ENCODE measurements around the gene TUT7.
"Not testable (repeated sequence)": the region's sequence is repeated elsewhere in the genome, so short reads cannot be mapped to it uniquely, and the experiment has no call there.

TUT7 gene

GRCh38 chr9:86344818-86345217, 9.4 kb downstream of the TUT7 start:
- no peak for DNase-seq

GRCh38 chr9:86342269-86342668, 11.9 kb downstream of the TUT7 start:
- no peak for DNase-seq

- no peak for DNase-seq
Measured at GRCh38 chr9:86341007-86341491, 13.2 kb downstream of the TUT7 start.

GRCh38 chr9:86340356-86341006, 13.7 kb downstream of the TUT7 start:
- DNase-seq: no peak

- DNase-seq: no peak
Measured at GRCh38 chr9:86337469-86338108, 16.6 kb downstream of the TUT7 start.

- DNase-seq: no peak
Measured at GRCh38 chr9:86336058-86336457, 18.2 kb downstream of the TUT7 start.

- DNase-seq: no peak
Measured at GRCh38 chr9:86333651-86334050, 20.6 kb downstream of the TUT7 start.

- no peak for DNase-seq
Measured at GRCh38 chr9:86330186-86330585, 24.0 kb downstream of the TUT7 start.

- no peak for DNase-seq
Measured at GRCh38 chr9:86329649-86330048, 24.6 kb downstream of the TUT7 start.

- DNase-seq: no peak
Measured at GRCh38 chr9:86328156-86328555, 26.1 kb downstream of the TUT7 start.

- DNase-seq: no peak
Measured at GRCh38 chr9:86326536-86326935, 27.7 kb downstream of the TUT7 start.

- DNase-seq: no peak
Measured at GRCh38 chr9:86324901-86325300, 29.3 kb downstream of the TUT7 start.

GRCh38 chr9:86324308-86324707, 29.9 kb downstream of the TUT7 start:
- DNase-seq: no peak

- DNase-seq: no peak
Measured at GRCh38 chr9:86322973-86323644, 31.1 kb downstream of the TUT7 start.

- no peak for DNase-seq
Measured at GRCh38 chr9:86321373-86321772, 32.8 kb downstream of the TUT7 start.

- DNase-seq: no peak
Measured at GRCh38 chr9:86318187-86318586, 36.0 kb downstream of the TUT7 start.

- DNase-seq: no peak
Measured at GRCh38 chr9:86315078-86315477, 39.1 kb downstream of the TUT7 start.

GRCh38 chr9:86312959-86313358, 41.3 kb downstream of the TUT7 start:
- not testable (repeated sequence) for DNase-seq

GRCh38 chr9:86308687-86309086, 45.5 kb downstream of the TUT7 start:
- DNase-seq: no peak

- no peak for DNase-seq
Measured at GRCh38 chr9:86304236-86304730, 49.9 kb downstream of the TUT7 start.

- no peak for DNase-seq
Measured at GRCh38 chr9:86303316-86303975, 50.8 kb downstream of the TUT7 start.

- no peak for DNase-seq
Measured at GRCh38 chr9:86301686-86302085, 52.5 kb downstream of the TUT7 start.

- DNase-seq: no peak
Measured at GRCh38 chr9:86300701-86301100, 53.5 kb downstream of the TUT7 start.
